Measurements from ENCODE around the gene AFF1.

DNA sequence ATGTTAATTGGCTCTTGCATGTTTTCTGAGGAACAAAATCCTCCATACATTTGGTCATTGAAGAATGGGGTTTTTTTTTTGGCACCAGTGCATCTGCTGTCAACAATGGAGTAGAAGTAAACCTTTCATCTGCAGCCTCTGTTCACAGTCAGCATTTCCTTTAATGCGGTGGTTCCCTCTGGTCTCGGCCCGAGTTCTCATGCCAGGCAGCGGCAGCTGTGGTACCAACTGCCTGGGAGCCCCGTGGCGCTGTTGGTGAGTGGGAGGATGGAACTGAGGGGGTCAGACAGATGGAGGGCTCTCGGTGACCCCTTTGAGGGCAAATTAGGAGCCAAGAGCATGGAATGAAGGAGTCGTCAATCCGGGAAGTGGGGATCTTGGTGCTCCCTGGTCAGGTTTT, 114.7 kb downstream of the AFF1 start:
- no peak for TF ChIP-seq TAF1 (IDR thresholded peaks at IDR 0.05; ENCODE audit: borderline replicate concordance, insufficient read depth, low read length)
- TF ChIP-seq POLR2AphosphoS5 (IDR thresholded peaks at IDR 0.05; ENCODE audit: low read depth, low read length) = no peak
- TF ChIP-seq, protein P1, sequence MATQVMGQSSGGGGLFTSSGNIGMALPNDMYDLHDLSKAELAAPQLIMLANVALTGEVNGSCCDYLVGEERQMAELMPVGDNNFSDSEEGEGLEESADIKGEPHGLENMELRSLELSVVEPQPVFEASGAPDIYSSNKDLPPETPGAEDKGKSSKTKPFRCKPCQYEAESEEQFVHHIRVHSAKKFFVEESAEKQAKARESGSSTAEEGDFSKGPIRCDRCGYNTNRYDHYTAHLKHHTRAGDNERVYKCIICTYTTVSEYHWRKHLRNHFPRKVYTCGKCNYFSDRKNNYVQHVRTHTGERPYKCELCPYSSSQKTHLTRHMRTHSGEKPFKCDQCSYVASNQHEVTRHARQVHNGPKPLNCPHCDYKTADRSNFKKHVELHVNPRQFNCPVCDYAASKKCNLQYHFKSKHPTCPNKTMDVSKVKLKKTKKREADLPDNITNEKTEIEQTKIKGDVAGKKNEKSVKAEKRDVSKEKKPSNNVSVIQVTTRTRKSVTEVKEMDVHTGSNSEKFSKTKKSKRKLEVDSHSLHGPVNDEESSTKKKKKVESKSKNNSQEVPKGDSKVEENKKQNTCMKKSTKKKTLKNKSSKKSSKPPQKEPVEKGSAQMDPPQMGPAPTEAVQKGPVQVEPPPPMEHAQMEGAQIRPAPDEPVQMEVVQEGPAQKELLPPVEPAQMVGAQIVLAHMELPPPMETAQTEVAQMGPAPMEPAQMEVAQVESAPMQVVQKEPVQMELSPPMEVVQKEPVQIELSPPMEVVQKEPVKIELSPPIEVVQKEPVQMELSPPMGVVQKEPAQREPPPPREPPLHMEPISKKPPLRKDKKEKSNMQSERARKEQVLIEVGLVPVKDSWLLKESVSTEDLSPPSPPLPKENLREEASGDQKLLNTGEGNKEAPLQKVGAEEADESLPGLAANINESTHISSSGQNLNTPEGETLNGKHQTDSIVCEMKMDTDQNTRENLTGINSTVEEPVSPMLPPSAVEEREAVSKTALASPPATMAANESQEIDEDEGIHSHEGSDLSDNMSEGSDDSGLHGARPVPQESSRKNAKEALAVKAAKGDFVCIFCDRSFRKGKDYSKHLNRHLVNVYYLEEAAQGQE (IDR thresholded peaks at IDR 0.05; ENCODE audit: insufficient read depth in 1 of 2, low read depth in 2 of 2, low read length in 2 of 2) = no peak
- no peak for TF ChIP-seq SIN3A (IDR thresholded peaks at IDR 0.05; ENCODE audit: borderline replicate concordance, insufficient read depth, low read length)

Data from PFSK-1 (cell line).